IMR-90 (cell line): Measurements from ENCODE around the gene ISCA2. TPM values are rescaled to one million over a fixed set of nuclear protein-coding genes. Genes with fewer than 3 reads are reported as not detected.

Experiments
- ATAC-seq: fragments of 200-7000 bp; cut with Tn5 transposase; 2 replicates; pipeline ENCODE4 v1.9.1; 2020; ENCODE audit warnings: low read depth, mild to moderate bottlenecking, moderate library complexity
- BruUV-seq: library from RNA; stranded (reverse); fragments of 400-500 nt; replicated peaks from 2 replicates; lab custom pipeline; 2021; lab: Mats Ljungman, UMichigan
- CTCF ChIA-PET: fragments of 300-600 bp; formaldehyde crosslinking; extraction: SDS; loops from one replicate; lab custom pipeline; 2021; ENCODE audit warnings: antibody characterized with exemption; lab: Yijun Ruan, JAX
- POLR2A ChIA-PET: fragments of 300-600 bp; sonication (Branson Sonifier 250); formaldehyde crosslinking; loops from one replicate; lab custom pipeline; 2022; ENCODE audit warnings: antibody characterized with exemption; ENCODE audit not compliant: unreplicated experiment; lab: Charles Lee
- DNase-seq: peaks from one replicate; pipeline ENCODE4 v3.0.0; 2013
- H2AFZ ChIP-seq: replicated peaks from 2 replicates; pipeline ENCODE3; 2013; ENCODE audit warnings: low read length, mild to moderate bottlenecking; ENCODE audit not compliant: poor library complexity
- H2AK5ac ChIP-seq: 2 replicates; pipeline ENCODE4 v1.6.1; 2013; ENCODE audit warnings: low read depth, low read length, inconsistent platforms
- H2AK9ac ChIP-seq: replicated peaks from 2 replicates; pipeline ENCODE3; 2013; ENCODE audit warnings: mild to moderate bottlenecking, low read depth, low read length, moderate library complexity; ENCODE audit not compliant: poor library complexity
- H2BK120ac ChIP-seq: 2 replicates; pipeline ENCODE4 v1.6.1; 2013; ENCODE audit warnings: low read depth, low read length, inconsistent platforms
- H2BK15ac ChIP-seq: 3 replicates; pipeline ENCODE4 v1.6.1; 2013; ENCODE audit warnings: low read depth, low read length, inconsistent platforms
- H2BK20ac ChIP-seq: 2 replicates; pipeline ENCODE4 v1.6.1; 2013; ENCODE audit warnings: low read depth, mild to moderate bottlenecking, inconsistent platforms, low read length, moderate library complexity
- H2BK5ac ChIP-seq: 2 replicates; pipeline ENCODE4 v1.6.1; 2013; ENCODE audit warnings: mild to moderate bottlenecking, low read depth, low read length, inconsistent platforms; ENCODE audit not compliant: poor library complexity, severe bottlenecking
- H3K14ac ChIP-seq: replicated peaks from 2 replicates; pipeline ENCODE4 v1.6.1; 2013; ENCODE audit warnings: low read depth, low read length, inconsistent platforms
- H3K18ac ChIP-seq: 2 replicates; pipeline ENCODE4 v1.6.1; 2013; ENCODE audit warnings: low read depth, low read length, control low read depth
- H3K23ac ChIP-seq: 2 replicates; pipeline ENCODE4 v1.6.1; 2013; ENCODE audit warnings: low read depth, low read length, inconsistent platforms
- H3K27ac ChIP-seq: 2 replicates; pipeline ENCODE4 v1.5.1; 2013; ENCODE audit warnings: mild to moderate bottlenecking, control low read depth, low read length; ENCODE audit not compliant: insufficient read depth
- H3K27me3 ChIP-seq: 2 replicates; pipeline ENCODE4 v1.6.1; 2013; ENCODE audit warnings: low read length; ENCODE audit not compliant: control insufficient read depth, insufficient read depth
- H3K36me3 ChIP-seq: 2 replicates; pipeline ENCODE4 v1.6.1; 2013; ENCODE audit warnings: low read length, mixed read lengths; ENCODE audit not compliant: control insufficient read depth, insufficient read depth
- H3K4ac ChIP-seq: 2 replicates; pipeline ENCODE4 v1.6.1; 2013; ENCODE audit warnings: low read depth, low read length, inconsistent platforms
- H3K4me1 ChIP-seq: 2 replicates; pipeline ENCODE4 v1.6.1; 2013; ENCODE audit warnings: low read length, mixed read lengths; ENCODE audit not compliant: control insufficient read depth, insufficient read depth
- H3K4me2 ChIP-seq: 2 replicates; pipeline ENCODE4 v1.6.1; 2013; ENCODE audit warnings: low read depth, mild to moderate bottlenecking, control low read depth, low read length, moderate library complexity
- H3K4me3 ChIP-seq: 2 replicates; pipeline ENCODE4 v1.5.1; 2013; ENCODE audit warnings: low read depth, mild to moderate bottlenecking, control low read depth, low read length, moderate library complexity; ENCODE audit not compliant: insufficient read depth
- H3K56ac ChIP-seq: 2 replicates; pipeline ENCODE4 v1.6.1; 2013; ENCODE audit warnings: low read length, inconsistent platforms; ENCODE audit not compliant: insufficient read depth; ENCODE audit errors: extremely low read depth
- H3K79me1 ChIP-seq, 2 experiments: 2 replicates each; pipeline ENCODE4 v1.6.1; 2013; ENCODE audit warnings: low read length in 2 of 2, inconsistent platforms in 1 of 2, low read depth in 1 of 2
- H3K9ac ChIP-seq: 2 replicates; pipeline ENCODE4 v1.6.1; 2013; ENCODE audit warnings: low read depth, low read length, control low read depth
- H3K9me1 ChIP-seq: 2 replicates; pipeline ENCODE4 v1.6.1; 2013; ENCODE audit warnings: low read length, inconsistent platforms; ENCODE audit not compliant: insufficient read depth
- H3K9me3 ChIP-seq: 2 replicates; pipeline ENCODE4 v1.6.1; 2013; ENCODE audit warnings: low read length; ENCODE audit not compliant: control insufficient read depth, insufficient read depth
- H4K20me1 ChIP-seq: 2 replicates; pipeline ENCODE4 v1.6.1; 2013; ENCODE audit warnings: low read length, inconsistent platforms; ENCODE audit not compliant: insufficient read depth
- H4K5ac ChIP-seq: 2 replicates; pipeline ENCODE4 v1.6.1; 2013; ENCODE audit warnings: mild to moderate bottlenecking, low read depth, low read length, control low read depth
- H4K8ac ChIP-seq, 2 experiments: 2 replicates each; pipeline ENCODE4 v1.6.1; 2013; ENCODE audit warnings: low read depth in 2 of 2, low read length in 2 of 2, control low read depth in 1 of 2, inconsistent platforms in 1 of 2
- H4K91ac ChIP-seq: 2 replicates; pipeline ENCODE4 v1.6.1; 2013; ENCODE audit warnings: low read depth, low read length, inconsistent platforms; ENCODE audit not compliant: insufficient read depth
- ELK1 ChIP-seq: fragments of 150-350 bp; IDR thresholded peaks from 2 replicates; pipeline ENCODE4 v1.6.1; 2016; ENCODE audit warnings: low read depth, mild to moderate bottlenecking, low read length, moderate library complexity, borderline replicate concordance
- MAZ ChIP-seq: IDR thresholded peaks from 2 replicates; pipeline ENCODE4 v1.6.1; 2012; ENCODE audit warnings: low read depth, mild to moderate bottlenecking, low read length, improper control_type of control experiment, moderate library complexity, borderline replicate concordance
- MXI1 ChIP-seq: IDR thresholded peaks from 2 replicates; pipeline ENCODE4 v1.6.1; 2012; ENCODE audit warnings: low read depth, mild to moderate bottlenecking, low read length, moderate library complexity, borderline replicate concordance
- POLR2A ChIP-seq: IDR thresholded peaks from 2 replicates; pipeline ENCODE4 v1.6.1; 2012; ENCODE audit warnings: mild to moderate bottlenecking, low read depth, low read length
- RCOR1 ChIP-seq: IDR thresholded peaks from 2 replicates; pipeline ENCODE4 v1.6.1; 2012; ENCODE audit warnings: mild to moderate bottlenecking, low read length, improper control_type of control experiment; ENCODE audit not compliant: insufficient replicate concordance
- RFX5 ChIP-seq: IDR thresholded peaks from 2 replicates; pipeline ENCODE4 v1.8.0; 2012; ENCODE audit warnings: low read depth, mild to moderate bottlenecking, low read length, moderate library complexity
- USF2 ChIP-seq: fragments of 150-350 bp; IDR thresholded peaks from 2 replicates; pipeline ENCODE4 v1.6.1; 2017; ENCODE audit warnings: mild to moderate bottlenecking, antibody characterized with exemption, low read length, low read depth
- WGBS, 2 experiments: methylation state at CpG; one replicate each; pipeline versions ENCODE4 v1.1.5 to v1.1.7; 2013; ENCODE audit warnings: missing lambda C conversion rate in 2 of 2; ENCODE audit not compliant: insufficient read length in 1 of 2; ENCODE audit errors: extremely low coverage in 2 of 2; 5-methylcytosine and 5-hydroxymethylcytosine counted together
- dilution Hi-C: fragments of 300-500 bp; cut with HindIII; formaldehyde crosslinking; loops from one replicate; pipeline ENCODE4 v1.14.3; 2018; ENCODE audit warnings: low sequenced_read_pairs; ENCODE audit not compliant: unreplicated experiment
- in situ Hi-C: fragments of 300-500 bp; cut with MboI; formaldehyde crosslinking; loops from 3 replicates; pipeline ENCODE4 v1.14.3; 2019; ENCODE audit warnings: low sequenced_read_pairs, inconsistent platforms, mixed read lengths
- intact Hi-C: fragments of 100-400 bp; cut with micrococcal nuclease; formaldehyde crosslinking; loops from 2 replicates; pipeline ENCODE4 v1.10.0; 2022
- polyA plus RNA-seq, 3 experiments: library from polyadenylated mRNA; depleted of rRNA; stranded (reverse); fragments of >200 nt; gene quantifications; 2 replicates each; pipeline ENCODE4 v1.2.3, GENCODE V29; 2012; ENCODE audit warnings: low replicate concordance in 1 of 3
- total RNA-seq: library from RNA; depleted of rRNA; stranded (reverse); fragments of >200 nt; gene quantifications from 2 replicates; pipeline ENCODE4 v1.2.3, GENCODE V29; 2012

The ISCA2 gene
- total and polyA plus RNA-seq, 2 of the 4 experiments (the other 2 are of a cell fraction): 5.4 to 25.7 TPM

GRCh38 chr14:74528886-74529285 lies 35.3 kb downstream of the ISCA2 start:
- no peak overlapping the region for H2BK120ac ChIP-seq
- peaks cover 17% of the 10 kb centered on the region for H3K4me1 ChIP-seq
- H2AK5ac ChIP-seq: no peak overlapping the region
- no peak overlapping the region for H2BK5ac ChIP-seq
- 96% methylated on average over 9 of the region's 10 CpGs; no CpG with 5 or more reads in 1 of the 2 experiments for WGBS, 2 experiments
- H3K4me2 ChIP-seq: no peak overlapping the region
- DNase-seq (no peak), ATAC-seq (no peak)
- H3K27me3 ChIP-seq: no peaks in the 10 kb centered on the region
- peaks cover 0 to 4% of the 10 kb centered on the region in 2 experiments; a peak in 1 of 4 replicates for H3K79me1 ChIP-seq
- in situ Hi-C loops (no loop called here), intact Hi-C loops (no loop called here), dilution Hi-C loops (no loop called here)
- H4K91ac ChIP-seq: no peak overlapping the region
- no peaks in the 10 kb centered on the region for H4K20me1 ChIP-seq
- H3K9ac ChIP-seq: no peak overlapping the region
- H4K5ac ChIP-seq: no peak overlapping the region
- H3K27ac ChIP-seq: no peak overlapping the region
- no peak overlapping the region for H2AFZ ChIP-seq
- H2BK15ac ChIP-seq: no peak overlapping the region
- no peaks in the 10 kb centered on the region; the same call in 1 of the 2 replicates for H3K36me3 ChIP-seq
- no peak overlapping the region for H3K23ac ChIP-seq
- ChIA-PET CTCF (no interaction called here), POLR2A (no interaction called here)
- no peak overlapping the region for H3K4me3 ChIP-seq
- TF ChIP-seq ELK1 (no peak), MAZ (no peak), USF2 (no peak), MXI1 (no peak), POLR2A (no peak), RFX5 (no peak), RCOR1 (no peak)
- peaks cover 19% of the 10 kb centered on the region for H3K9me1 ChIP-seq
- H3K18ac ChIP-seq: no peak overlapping the region
- BruUV-seq: no TSS peak
- no peak overlapping the region for H2AK9ac ChIP-seq
- H4K8ac ChIP-seq: no peak overlapping the region
- H2BK20ac ChIP-seq: no peak overlapping the region
- H3K9me3 ChIP-seq: no peaks in the 10 kb centered on the region
- no peak overlapping the region for H3K56ac ChIP-seq
- no peak overlapping the region for H3K14ac ChIP-seq
- H3K4ac ChIP-seq: no peak overlapping the region
